A549 (cell line): ENCODE data around the gene IGHMBP2.

Experiments used
- CHD2 ChIP-seq: fragments of 150-350 bp; IDR thresholded peaks from 2 replicates; pipeline ENCODE4 v1.6.1; 2014; ENCODE audit warnings: low read length; ENCODE audit not compliant: partially characterized antibody
- CTCF ChIP-seq: fragments of >200 bp; sonication (Bioruptor Twin); formaldehyde crosslinking; IDR thresholded peaks from 3 replicates; pipeline ENCODE4 v1.5.1; 2016
- MAX ChIP-seq: IDR thresholded peaks from 2 replicates; pipeline ENCODE4 v1.6.1; 2012
- MYC ChIP-seq: IDR thresholded peaks from 2 replicates; pipeline ENCODE4 v1.6.1; 2012; ENCODE audit warnings: mild to moderate bottlenecking, inconsistent platforms, low read length, improper control_type of control experiment, borderline replicate concordance
- POLR2A ChIP-seq: IDR thresholded peaks from 2 replicates; pipeline ENCODE4 v1.6.1; 2012; ENCODE audit warnings: mild to moderate bottlenecking, low read length
- POLR2AphosphoS2 ChIP-seq: conservative IDR thresholded peaks from 2 replicates; pipeline ENCODE4 v1.6.1; 2012; ENCODE audit warnings: low read length, improper control_type of control experiment, inconsistent platforms
- RAD21 ChIP-seq, 2 experiments: fragments of >200 bp in 1 of 2; sonication (Bioruptor Twin) in 1 of 2; formaldehyde crosslinking in 1 of 2; IDR thresholded peaks in 1 of 2; conservative IDR thresholded peaks in 1 of 2; 2 replicates in 1 of 2; 3 replicates in 1 of 2; pipeline ENCODE4 v1.6.1; 2012 to 2018; ENCODE audit warnings: inconsistent platforms in 1 of 2
- RFX5 ChIP-seq: fragments of 450-650 bp; IDR thresholded peaks from 2 replicates; pipeline ENCODE4 v1.7.1; 2014; ENCODE audit warnings: antibody characterized with exemption, mild to moderate bottlenecking, moderate library complexity
- SMC3 ChIP-seq: fragments of >200 bp; sonication (Bioruptor Twin); formaldehyde crosslinking; IDR thresholded peaks from 3 replicates; pipeline ENCODE4 v1.6.1; 2018; ENCODE audit warnings: inconsistent platforms
- ZNF302 ChIP-seq: fragments of 250-450 bp; sonication (Bioruptor Pico); IDR thresholded peaks from 2 replicates; pipeline ENCODE4 v1.9.0; 2021; ENCODE audit warnings: inconsistent platforms, mild to moderate bottlenecking, moderate library complexity
- ZSCAN20 ChIP-seq: fragments of 250-450 bp; sonication (Bioruptor Pico); IDR thresholded peaks from 2 replicates; pipeline ENCODE4 v1.8.0; 2022; ENCODE audit warnings: mild to moderate bottlenecking, moderate library complexity

GRCh38 chr11:68880851-68881250 is 22.8 kb upstream of the IGHMBP2 start:
- TF ChIP-seq CTCF (no peak), RAD21 (conservative IDR thresholded peaks at IDR 0.05 in 1 of 2, IDR thresholded peaks at IDR 0.05 in 1 of 2) (no peak), SMC3 (no peak), MAX (no peak), CHD2 (no peak), POLR2A (no peak), ZNF302 (no peak), ZSCAN20 (no peak), POLR2AphosphoS2 (no peak), MYC (no peak), RFX5 (no peak)
